Right ventricle myocardium inferior (tissue), 1 donor: ENCODE data around the gene PHOX2B. TPM values are rescaled to one million over a fixed set of nuclear protein-coding genes. Genes with fewer than 3 reads are reported as not detected.
"Not testable (repeated sequence)": the region's sequence is repeated elsewhere in the genome, so short reads cannot be mapped to it uniquely, and the experiment has no call there.

ENCODE experiments used
- ATAC-seq: fragments of 200-7000 bp; cut with Tn5 transposase; one replicate; pipeline ENCODE4 v1.9.1; 2020; ENCODE audit warnings: mild to moderate bottlenecking, moderate library complexity
- DNase-seq: peaks from one replicate; pipeline ENCODE4 v3.0.0; 2021; ENCODE audit errors: missing footprints
- intact Hi-C: fragments of 100-400 bp; cut with DNase I; formaldehyde crosslinking; loops from one replicate; pipeline ENCODE4 v1.11.0; 2022
- total RNA-seq: library from RNA; stranded (reverse); fragmentation: NEBNext Ultra II Directional; extraction: Animal tissue kit (Norgen Biotek cat#: 25700); gene quantifications from one replicate; pipeline ENCODE4 v1.2.1, GENCODE V29; 2021
- donor health status: DM: no; HTN: yes; CAD: no; lungs with severe emphysema.

Gene PHOX2B
- total RNA-seq, 1 donor from 2014 or later, result not detected

GRCh38 chr4:41750626-41751448 lies 2.3 kb upstream of the PHOX2B start:
- intact Hi-C loops, result no loop called here
- DNase-seq (no peak), ATAC-seq (no peak)

- intact Hi-C loops, result no loop called here
- ATAC-seq (no peak), DNase-seq (no peak)
Measured at GRCh38 chr4:41750121-41750625, 1.6 kb upstream of the PHOX2B start.

GRCh38 chr4:41749631-41750039 lies 1.1 kb upstream of the PHOX2B start:
- intact Hi-C loops, result no loop called here
- ATAC-seq (no peak), DNase-seq (no peak)

GRCh38 chr4:41748074-41748570 lies 403 bp downstream of the PHOX2B start:
- no peak for DNase-seq
- intact Hi-C loops, result no loop called here
- ATAC-seq, result no peak

- intact Hi-C loops, result no loop called here
- DNase-seq (no peak), ATAC-seq (no peak)
Measured at GRCh38 chr4:41747230-41748055, 1.1 kb downstream of the PHOX2B start.

- DNase-seq (no peak), ATAC-seq (no peak)
- intact Hi-C loops, result no loop called here
Measured at GRCh38 chr4:41746440-41747229, 1.9 kb downstream of the PHOX2B start.

GRCh38 chr4:41746025-41746439 lies 2.5 kb downstream of the PHOX2B start:
- intact Hi-C loops, result no loop called here
- DNase-seq (no peak), ATAC-seq (no peak)

- intact Hi-C loops, result no loop called here
- no peak for ATAC-seq
- no peak for DNase-seq
Measured at GRCh38 chr4:41745292-41746024, 3.1 kb downstream of the PHOX2B start.

- ATAC-seq, result no peak
- intact Hi-C loops, result no loop called here
- DNase-seq, result no peak
Measured at GRCh38 chr4:41744572-41745291, 3.8 kb downstream of the PHOX2B start.

- no peak for ATAC-seq
- intact Hi-C loops, result no loop called here
- no peak for DNase-seq
Measured at GRCh38 chr4:41741354-41741753, 7.2 kb downstream of the PHOX2B start.

GRCh38 chr4:41737491-41737890 lies 11.0 kb downstream of the PHOX2B start:
- intact Hi-C loops, ATAC-seq: not testable (repeated sequence)

GRCh38 chr4:41734371-41734770 lies 14.2 kb downstream of the PHOX2B start:
- DNase-seq, result no peak
- ATAC-seq, result no peak
- intact Hi-C loops, result no loop called here

More at GRCh38 chr4:41737491-41737890, 11.0 kb downstream of the PHOX2B start:
- DNase-seq, result not testable (repeated sequence)

GRCh38 chr4:41731569-41732126 lies 16.9 kb downstream of the PHOX2B start:
- DNase-seq (no peak), ATAC-seq (no peak)
- intact Hi-C loops, result no loop called here

- ATAC-seq (no peak), DNase-seq (no peak)
- intact Hi-C loops, result no loop called here
Measured at GRCh38 chr4:41728573-41728913, 20.0 kb downstream of the PHOX2B start.

GRCh38 chr4:41727861-41728572 lies 20.5 kb downstream of the PHOX2B start:
- ATAC-seq, result no peak
- no peak for DNase-seq
- intact Hi-C loops, result no loop called here

GRCh38 chr4:41725254-41725653 lies 23.3 kb downstream of the PHOX2B start:
- intact Hi-C loops, result no loop called here
- ATAC-seq (no peak), DNase-seq (no peak)

- no peak for ATAC-seq
- DNase-seq, result no peak
- intact Hi-C loops, result no loop called here
Measured at GRCh38 chr4:41723286-41723685, 25.2 kb downstream of the PHOX2B start.
